Gastrocnemius medialis (tissue), 4 donors: ENCODE data around the gene DOCK4.

Source experiments
- CTCF ChIP-seq, 5 experiments: fragments of 450-650 bp in 3 of 5; fragments of 200-600 bp in 2 of 5; sonication (generic) in 2 of 5; IDR thresholded peaks in 4 of 5; conservative IDR thresholded peaks in 1 of 5; 1 replicate in 4 of 5; 2 replicates in 1 of 5; pipeline ENCODE4 v1.5.1; 2016 to 2019; ENCODE audit warnings: antibody characterized with exemption in 5 of 5, mild to moderate bottlenecking in 3 of 5, moderate library complexity in 3 of 5
- POLR2A ChIP-seq, 2 donors: fragments of 450-650 bp; IDR thresholded peaks; one replicate each; pipeline ENCODE4 v1.6.1; 2017; ENCODE audit warnings: antibody characterized with exemption in 2 of 2, mild to moderate bottlenecking in 2 of 2, moderate library complexity in 2 of 2

- TF ChIP-seq POLR2A (IDR thresholded peaks at IDR 0.05) (no peak), CTCF (IDR thresholded peaks at IDR 0.05 in 4 of 5, conservative IDR thresholded peaks at IDR 0.05 in 1 of 5) (no peak)
These were observed 145.1 kb downstream of the DOCK4 start for GRCh38 chr7:112061051-112061450.
